Activated CD4-positive, alpha-beta T cell treated with anti-CD3 and anti-CD28 coated beads, Interleukin-2, amount 10 ng/mL, durations not matched to agents 7 days and 5 days (primary cell): ENCODE data around the gene ATL2. TPM values are rescaled to one million over a fixed set of nuclear protein-coding genes. Genes with fewer than 3 reads are reported as not detected.
"Not testable (repeated sequence)": the region's sequence is repeated elsewhere in the genome, so short reads cannot be mapped to it uniquely, and the experiment has no call there.

Experiments
- CTCF ChIA-PET: fragments of 350-600 bp; sonication (Branson Sonifier 250); formaldehyde crosslinking; loops from one replicate; lab custom pipeline; 2021; ENCODE audit warnings: antibody characterized with exemption; lab: Charles Lee
- POLR2A ChIA-PET: fragments of 350-600 bp; sonication (Branson Sonifier 250); formaldehyde crosslinking; loops from one replicate; lab custom pipeline; 2021; ENCODE audit warnings: antibody characterized with exemption; lab: Charles Lee
- DNase-seq: peaks from one replicate; pipeline ENCODE4 v3.0.0-alpha.2; 2020
- H3K27ac Mint-ChIP-seq: one replicate; pipeline ENCODE4 v1.8.0; 2021; ENCODE audit warnings: mild to moderate bottlenecking, moderate library complexity, mixed read lengths
- H3K27me3 Mint-ChIP-seq: one replicate; pipeline ENCODE4 v1.8.0; 2021; ENCODE audit warnings: mixed read lengths
- H3K36me3 Mint-ChIP-seq: one replicate; pipeline ENCODE4 v1.8.0; 2021; ENCODE audit warnings: low read depth, mixed read lengths
- H3K4me1 Mint-ChIP-seq: one replicate; pipeline ENCODE4 v1.8.0; 2021; ENCODE audit warnings: mixed read lengths
- H3K4me3 Mint-ChIP-seq: one replicate; pipeline ENCODE4 v1.8.0; 2021; ENCODE audit warnings: mild to moderate bottlenecking, moderate library complexity, mixed read lengths
- H3K9me3 Mint-ChIP-seq: one replicate; pipeline ENCODE4 v1.8.0; 2021; ENCODE audit warnings: mixed read lengths
- total RNA-seq, 2 experiments: library from RNA; stranded (reverse); gene quantifications; one replicate each; pipeline ENCODE4 v1.2.3, GENCODE V29; 2021

ATL2 gene
- 10 to 100 TPM; 46.0 to 59.2 TPM for total RNA-seq

DNA sequence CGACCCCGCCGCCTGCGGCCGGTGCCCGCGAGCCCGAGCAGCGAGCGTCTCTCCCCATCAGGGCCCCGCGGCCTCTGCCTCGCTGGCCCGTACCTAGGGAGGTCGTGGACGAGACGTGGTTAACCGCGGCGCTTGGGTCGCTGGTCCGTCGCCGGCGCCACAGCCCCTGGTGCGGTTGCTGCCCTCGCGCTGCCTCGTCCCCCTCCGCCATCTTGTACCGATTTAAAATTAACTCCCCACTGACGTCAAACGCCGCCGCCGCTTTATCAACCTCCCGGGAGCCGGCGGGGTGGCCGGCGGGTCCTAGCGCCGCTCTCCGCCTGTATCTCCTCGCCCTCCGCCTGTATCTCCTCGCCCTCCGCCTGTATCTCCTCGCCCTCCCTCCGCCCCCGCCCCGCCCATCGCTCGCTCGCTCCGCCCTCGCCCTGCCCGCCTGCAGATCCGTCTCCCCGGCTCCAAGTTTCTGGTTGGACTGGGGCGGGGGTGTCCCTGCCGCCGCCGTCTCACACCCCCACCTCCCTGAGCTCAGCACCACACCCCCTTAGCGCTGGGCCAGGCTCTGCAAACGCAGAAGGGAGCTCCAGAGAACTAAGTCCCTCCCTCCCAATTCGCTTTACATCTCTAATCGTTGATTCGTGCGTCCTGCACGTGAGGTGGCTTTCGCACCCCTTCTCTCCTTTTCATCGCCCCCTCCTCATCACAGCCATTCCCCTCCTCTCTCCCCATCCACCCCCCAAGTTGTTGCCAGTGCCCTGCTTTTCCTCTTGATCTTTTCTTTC lies at the start of gene ATL2:
Gene ATL2 (minus strand): TSS at position 224 of the 779 bp plus-strand sequence. CDS start 13 bp downstream, at position 211.
- ChIA-PET CTCF (interaction anchor here (0.8 to 1.8 kb wide), 10 partner anchors 10 to 68 kb away, joined by 3 to 8 read pairs (median 4); no protein-coding TSS in a partner anchor), POLR2A (interaction anchor here (0.9 to 1.3 kb wide), 2 partner anchors 13 to 374 kb away, joined by 3 read pairs; partner anchors contain the start of gene SRSF7)
- peaks cover 7% of the 10 kb centered on the region for H3K36me3 Mint-ChIP-seq
- no peaks in the 10 kb centered on the region for H3K27me3 Mint-ChIP-seq
- DNase-seq, result peak; percentile 96
- peaks cover 70% of the 10 kb centered on the region for H3K4me1 Mint-ChIP-seq
- peak within 1 kb of the TSS; percentile 95 for H3K27ac Mint-ChIP-seq
- peak within 1 kb of the TSS; percentile 84 for H3K4me3 Mint-ChIP-seq
- no peaks in the 10 kb centered on the region for H3K9me3 Mint-ChIP-seq

DNA sequence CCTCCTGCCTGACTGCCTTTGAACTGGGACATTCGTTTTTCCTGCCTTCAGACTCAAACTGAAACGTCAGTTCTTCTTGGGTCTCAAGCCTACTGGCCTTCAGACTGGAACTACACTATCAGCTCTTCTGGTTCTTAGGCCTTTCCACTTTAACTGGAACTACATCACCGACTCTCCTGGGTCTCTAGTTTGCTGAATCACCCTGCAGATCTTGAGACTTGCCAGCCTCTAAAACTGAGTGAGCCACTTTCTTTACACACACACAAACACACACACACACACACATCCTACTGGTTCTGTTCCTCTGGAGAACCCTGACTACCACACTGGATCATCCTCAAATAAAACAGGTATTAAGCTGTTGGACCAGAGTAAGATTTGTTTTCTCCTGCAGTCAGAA lies 46.7 kb upstream of the ATL2 start:
- Mint-ChIP-seq H3K9me3 (no peaks in the 10 kb centered on the region), H3K36me3 (no peaks in the 10 kb centered on the region), H3K27me3 (peaks cover 6% of the 10 kb centered on the region), H3K4me1 (no peaks in the 10 kb centered on the region), H3K4me3 (no peak overlapping the region), H3K27ac (no peak overlapping the region)
- no peak for DNase-seq
- POLR2A ChIA-PET, result no interaction called here
- CTCF ChIA-PET, result interaction anchor here (0.6 kb wide), 1 partner anchor 308 kb away, joined by 3 read pairs; no protein-coding TSS in a partner anchor

DNA sequence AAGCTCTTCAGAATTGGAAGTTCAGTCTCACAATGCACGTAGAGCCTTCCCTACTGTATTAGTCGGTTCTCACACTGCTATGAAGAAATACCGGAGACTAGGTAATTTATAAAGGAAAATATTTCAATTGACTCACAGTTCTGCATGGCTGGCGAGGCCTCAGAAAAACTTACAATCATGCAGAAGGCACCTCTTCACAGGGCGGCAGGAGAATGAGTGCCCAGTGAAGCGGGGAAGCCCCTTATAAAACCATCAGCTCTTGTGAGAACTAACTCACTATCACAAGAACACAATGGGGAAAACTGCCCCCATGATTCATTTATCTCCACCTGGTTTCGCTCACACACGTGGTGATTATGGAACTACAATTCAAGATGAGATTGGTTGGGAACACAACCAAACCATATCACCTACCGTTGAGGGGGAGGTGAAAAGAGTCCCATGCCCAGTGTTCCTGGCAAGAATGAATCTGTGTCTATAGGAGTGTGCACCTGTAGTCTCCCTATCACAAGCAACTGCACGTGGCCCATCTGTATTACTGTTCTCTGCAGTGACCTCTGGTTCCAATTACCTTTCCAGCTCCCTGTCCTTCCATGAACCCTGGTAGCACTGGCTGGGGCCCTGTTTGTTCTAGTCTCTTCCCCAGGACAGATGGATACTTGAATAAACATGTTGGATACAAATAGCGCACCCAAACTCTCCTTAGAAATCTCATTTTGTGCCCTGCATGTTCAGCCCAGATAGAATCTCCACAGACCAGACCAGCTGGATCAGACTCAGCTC lies 44.4 kb upstream of the ATL2 start:
- Mint-ChIP-seq H3K36me3 (no peaks in the 10 kb centered on the region), H3K4me1 (no peaks in the 10 kb centered on the region), H3K27ac (no peak overlapping the region), H3K9me3 (no peaks in the 10 kb centered on the region), H3K27me3 (peaks cover 5% of the 10 kb centered on the region), H3K4me3 (no peak overlapping the region)
- no peak for DNase-seq
- CTCF ChIA-PET, result interaction anchor here (1.0 kb wide), 1 partner anchor 9 kb away, joined by 4 read pairs; no protein-coding TSS in a partner anchor
- POLR2A ChIA-PET, result no interaction called here

DNA sequence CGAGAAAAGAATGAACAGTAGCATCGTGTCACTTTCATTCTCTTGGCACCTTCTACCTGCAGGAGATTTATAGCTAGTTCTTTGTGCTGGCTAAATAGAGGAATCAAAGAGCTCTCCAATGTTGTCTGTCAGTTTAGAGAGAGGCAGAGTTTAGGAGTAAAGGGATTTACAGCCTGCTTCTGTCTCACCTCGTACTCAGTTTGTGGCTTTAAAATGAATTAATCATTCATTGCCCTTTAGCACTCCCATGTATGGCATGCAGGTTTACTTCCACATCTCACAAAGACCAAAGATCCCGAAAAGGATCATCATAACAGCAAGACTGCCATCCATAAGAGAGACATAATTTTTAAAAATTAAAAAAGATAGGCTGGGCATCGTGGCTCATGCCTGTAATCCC lies 42.4 kb upstream of the ATL2 start:
- Mint-ChIP-seq H3K9me3 (peaks cover 2% of the 10 kb centered on the region), H3K27me3 (no peaks in the 10 kb centered on the region), H3K27ac (no peak overlapping the region), H3K4me3 (no peak overlapping the region), H3K4me1 (no peaks in the 10 kb centered on the region), H3K36me3 (no peaks in the 10 kb centered on the region)
- CTCF ChIA-PET, result interaction anchor here (0.7 to 1.1 kb wide), 3 partner anchors 19 to 148 kb away, joined by 3 to 5 read pairs (median 3); no protein-coding TSS in a partner anchor
- POLR2A ChIA-PET, result no interaction called here
- DNase-seq, result no peak

DNA sequence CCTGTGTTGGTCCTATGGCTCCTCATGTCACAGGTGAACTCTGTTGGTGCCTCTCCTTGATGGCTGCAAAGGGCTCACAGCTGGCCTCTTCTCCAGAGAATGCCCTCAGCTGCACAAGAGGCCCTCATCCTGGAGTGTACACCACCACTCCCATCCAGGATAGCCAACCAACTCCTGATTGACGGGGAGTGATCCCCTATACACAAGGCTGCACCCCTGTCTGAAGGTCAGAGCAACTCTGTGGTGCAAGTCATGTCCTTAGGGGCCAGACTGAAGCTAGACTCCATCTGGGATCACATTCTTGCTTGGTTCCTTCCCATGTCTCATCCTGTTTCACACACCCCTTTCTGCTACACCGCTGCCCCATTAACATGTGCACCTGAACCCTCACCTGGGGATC lies 41.7 kb upstream of the ATL2 start:
- Mint-ChIP-seq H3K4me1 (no peaks in the 10 kb centered on the region), H3K9me3 (peaks cover 4% of the 10 kb centered on the region), H3K27ac (no peak overlapping the region), H3K4me3 (no peak overlapping the region), H3K36me3 (no peaks in the 10 kb centered on the region), H3K27me3 (no peaks in the 10 kb centered on the region)
- ChIA-PET POLR2A (no interaction called here), CTCF (interaction anchor here (1.1 kb wide), 1 partner anchor 43 kb away, joined by 3 read pairs; no protein-coding TSS in a partner anchor)
- no peak for DNase-seq

DNA sequence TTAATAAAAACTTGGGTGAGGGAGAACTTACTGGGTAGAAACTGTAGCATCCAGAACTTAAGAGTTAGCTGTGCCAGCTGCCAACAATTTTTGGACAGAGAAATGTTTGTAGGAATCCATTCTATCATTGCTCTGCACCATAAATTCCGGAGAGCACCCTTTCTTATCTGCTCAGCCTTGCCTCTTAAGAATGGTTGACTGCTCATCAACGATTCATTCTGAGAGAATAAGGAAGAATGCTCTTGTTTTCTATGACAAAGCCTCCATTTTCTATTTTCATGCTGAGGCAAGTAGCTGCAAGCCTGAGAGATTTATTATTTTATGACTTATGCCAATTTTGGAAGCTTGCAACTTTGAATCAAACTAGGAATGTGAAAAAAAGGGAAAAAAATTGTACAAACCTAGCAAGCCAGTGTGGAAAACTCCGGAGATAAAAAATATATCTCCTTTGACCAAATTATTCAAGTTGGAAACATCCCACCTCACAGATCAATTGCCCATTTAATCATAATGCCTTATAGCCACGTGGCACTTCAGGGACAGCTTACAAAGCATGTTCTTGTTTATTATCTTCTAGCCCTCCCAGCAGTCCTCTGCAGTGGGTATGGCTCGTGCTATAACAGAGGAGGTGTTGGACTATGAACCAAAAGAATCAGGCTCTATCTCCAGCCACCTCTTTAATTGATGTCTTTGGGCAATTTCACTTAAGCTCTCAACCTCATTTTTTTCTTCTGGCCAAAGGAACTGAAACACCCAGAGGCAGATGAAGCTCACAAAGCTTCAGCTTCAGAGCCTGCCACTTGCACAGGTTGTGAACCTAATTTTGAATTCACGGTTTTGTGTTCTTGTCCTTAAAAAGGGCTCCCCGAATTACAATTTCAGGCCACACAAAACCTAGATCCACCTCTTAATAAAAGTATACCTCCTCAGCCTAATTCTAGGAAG lies 40.9 kb upstream of the ATL2 start:
- no peaks in the 10 kb centered on the region for H3K27me3 Mint-ChIP-seq
- DNase-seq, result no peak
- ChIA-PET POLR2A (no interaction called here), CTCF (no interaction called here)
- H3K4me3 Mint-ChIP-seq, result no peak overlapping the region
- peaks cover 6% of the 10 kb centered on the region for H3K9me3 Mint-ChIP-seq
- peaks cover 2% of the 10 kb centered on the region for H3K36me3 Mint-ChIP-seq
- no peaks in the 10 kb centered on the region for H3K4me1 Mint-ChIP-seq
- H3K27ac Mint-ChIP-seq, result no peak overlapping the region

DNA sequence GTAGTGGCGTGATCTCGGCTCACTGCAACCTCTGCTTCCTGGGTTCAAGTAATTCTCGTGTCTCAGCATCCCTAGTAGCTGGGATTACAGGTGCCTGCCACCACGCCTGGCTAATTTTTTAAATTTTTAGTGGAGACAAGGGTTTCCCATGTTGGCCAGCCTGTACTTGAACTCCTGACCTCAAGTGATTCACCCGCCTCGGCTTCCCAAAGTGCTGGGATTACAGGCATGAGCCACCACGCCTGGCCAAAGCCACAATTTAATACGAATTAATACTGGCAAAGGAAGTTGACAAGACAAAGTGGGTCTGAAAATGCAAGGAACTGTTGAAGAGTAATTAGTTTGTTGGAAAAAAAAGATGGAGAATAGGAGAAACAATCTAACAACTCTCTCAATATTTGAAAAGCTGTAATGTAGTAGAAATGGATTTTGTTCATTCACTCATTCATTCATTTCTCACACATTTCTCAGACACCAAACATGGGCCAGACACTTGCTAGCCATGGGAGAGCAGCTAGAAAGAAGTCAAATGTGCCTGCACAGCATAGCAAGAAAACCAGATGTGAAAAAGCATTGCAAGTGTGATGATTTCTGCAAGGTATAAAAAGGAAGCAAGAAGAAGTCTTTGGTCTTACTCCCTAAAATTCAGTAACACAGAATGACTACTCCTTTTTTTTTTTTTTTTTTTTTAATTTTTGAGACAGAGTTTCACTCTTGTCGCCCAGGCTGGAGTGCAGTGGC lies 39.4 kb upstream of the ATL2 start:
- CTCF ChIA-PET, result interaction anchor here (0.6 to 1.6 kb wide), 4 partner anchors 11 to 1931 kb away, joined by 4 to 7 read pairs (median 6); no protein-coding TSS in a partner anchor
- H3K4me3 Mint-ChIP-seq, result no peak overlapping the region

GRCh38 chr2:38415728-38416291 lies 38.7 kb upstream of the ATL2 start:
- peaks cover 4% of the 10 kb centered on the region for H3K36me3 Mint-ChIP-seq
- H3K4me3 Mint-ChIP-seq, result no peak overlapping the region
- ChIA-PET POLR2A (no interaction called here), CTCF (interaction anchor here (0.6 to 1.6 kb wide), 3 partner anchors 11 to 1931 kb away, joined by 4 to 6 read pairs (median 5); no protein-coding TSS in a partner anchor)
- no peaks in the 10 kb centered on the region for H3K27me3 Mint-ChIP-seq
- H3K27ac Mint-ChIP-seq, result no peak overlapping the region
- H3K4me1 Mint-ChIP-seq, result no peaks in the 10 kb centered on the region
- peaks cover 18% of the 10 kb centered on the region for H3K9me3 Mint-ChIP-seq
- DNase-seq, result no peak

More for the DNA sequence above, 39.4 kb upstream of the ATL2 start:
- peaks cover 4% of the 10 kb centered on the region for H3K36me3 Mint-ChIP-seq
- H3K27ac Mint-ChIP-seq, result no peak overlapping the region
- H3K4me1 Mint-ChIP-seq, result no peaks in the 10 kb centered on the region
- peaks cover 18% of the 10 kb centered on the region for H3K9me3 Mint-ChIP-seq
- no peaks in the 10 kb centered on the region for H3K27me3 Mint-ChIP-seq
- POLR2A ChIA-PET, result no interaction called here
- no peak for DNase-seq

GRCh38 chr2:38415023-38415422 lies 38.0 kb upstream of the ATL2 start:
- ChIA-PET CTCF (no interaction called here), POLR2A (no interaction called here)
- Mint-ChIP-seq H3K9me3 (peaks cover 18% of the 10 kb centered on the region), H3K4me1 (no peaks in the 10 kb centered on the region), H3K4me3 (no peak overlapping the region), H3K27me3 (no peaks in the 10 kb centered on the region), H3K27ac (no peak overlapping the region), H3K36me3 (peaks cover 4% of the 10 kb centered on the region)
- DNase-seq, result no peak

- H3K27me3 Mint-ChIP-seq, H3K4me3 Mint-ChIP-seq, CTCF ChIA-PET, DNase-seq, POLR2A ChIA-PET, H3K36me3 Mint-ChIP-seq, H3K27ac Mint-ChIP-seq, H3K4me1 Mint-ChIP-seq: not testable (repeated sequence)
- H3K9me3 Mint-ChIP-seq, result peaks cover 18% of the 10 kb centered on the region
These were observed 35.3 kb upstream of the ATL2 start for GRCh38 chr2:38412235-38412871.
